ENCODE data around the gene SYNGAP1.

Gene SYNGAP1

GRCh38 chr6:33424855-33425667 lies 5.2 kb downstream of the SYNGAP1 start:
- no peak for DNase-seq

- DNase-seq: peak; percentile 79 to 81
These were observed 6.1 kb downstream of the SYNGAP1 start for GRCh38 chr6:33425668-33426577.

DNA sequence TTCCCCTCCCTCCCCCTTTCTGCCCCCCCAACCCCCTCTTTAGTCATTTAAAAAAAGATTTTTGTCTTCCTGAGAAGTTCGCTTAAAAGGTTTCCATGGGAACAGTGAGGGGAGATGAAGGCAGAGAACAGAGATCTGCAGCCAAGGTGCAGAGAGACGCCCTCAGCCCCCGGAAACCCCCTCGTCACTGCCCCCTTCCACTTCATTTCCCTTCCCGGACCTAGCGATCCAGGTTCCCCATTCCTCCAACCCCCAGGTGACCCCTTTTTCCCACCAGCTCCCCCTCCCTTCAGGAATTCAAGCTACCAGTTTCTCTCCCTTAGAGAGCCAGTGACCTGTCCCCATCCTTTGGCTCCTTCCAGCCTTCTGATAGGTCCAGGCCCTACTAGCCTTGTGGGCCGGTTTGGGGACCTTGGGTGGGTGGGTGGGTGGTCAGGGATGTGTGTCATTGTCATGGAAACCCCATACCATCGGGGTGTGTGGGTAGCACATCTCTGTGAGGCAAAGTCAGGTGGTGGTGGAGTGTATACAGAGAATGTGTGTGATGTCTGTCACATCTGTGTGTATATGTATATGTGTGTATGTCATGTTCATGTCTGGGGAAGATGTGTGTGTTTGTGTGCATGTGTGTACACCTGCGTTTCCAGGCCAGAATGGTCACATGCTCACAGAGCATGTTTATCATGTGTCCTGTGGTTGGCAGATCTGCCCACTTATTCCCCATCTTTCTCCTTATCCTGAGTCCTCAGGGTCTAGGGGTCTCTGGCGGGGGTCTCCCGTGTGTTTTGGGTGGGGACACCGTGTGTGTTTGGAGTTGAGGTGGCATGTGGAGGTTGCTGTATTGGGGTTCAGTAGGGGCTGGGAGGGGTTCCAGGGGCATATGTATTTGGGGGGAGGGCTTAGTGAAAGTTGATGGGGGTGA lies 7.0 kb downstream of the SYNGAP1 start:
- peak in 1 of 2 experiments; percentile 23 for DNase-seq

DNA sequence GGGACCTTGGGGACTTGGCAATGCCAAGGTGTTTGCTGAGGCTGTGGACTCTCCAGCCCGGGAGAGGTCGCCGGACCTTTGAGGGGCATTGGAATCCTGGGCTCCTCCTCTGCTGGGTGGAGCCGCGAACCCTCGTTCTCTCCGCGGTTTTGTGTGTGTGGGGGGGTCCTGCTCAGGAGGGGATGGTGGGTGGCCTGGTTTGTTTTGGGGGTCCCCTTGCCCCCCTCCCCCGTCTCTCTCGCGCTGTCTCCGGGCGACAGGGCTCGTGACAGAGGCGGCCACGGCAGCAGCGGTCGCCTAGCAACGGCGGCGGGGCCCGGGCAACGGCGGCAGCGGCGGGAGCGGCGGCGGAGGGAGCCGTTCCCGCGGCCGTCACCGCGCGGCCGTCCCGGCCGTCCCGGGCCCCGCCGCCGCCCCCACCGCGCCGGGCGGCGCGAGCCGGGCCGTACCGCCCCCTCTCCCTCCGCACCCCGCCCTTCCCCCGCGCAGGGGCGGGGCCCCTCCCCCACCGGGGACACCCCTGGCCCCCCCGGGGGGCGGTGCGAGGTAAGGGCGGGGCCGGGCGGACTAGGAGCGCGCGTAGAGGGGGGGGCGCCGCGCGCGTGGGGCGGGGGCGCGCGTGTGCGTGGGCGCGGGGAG lies 7.8 kb downstream of the SYNGAP1 start:
- DNase-seq: peak; percentile 42 to 47

GRCh38 chr6:33428224-33428965 lies 8.5 kb downstream of the SYNGAP1 start:
- peak in 1 of 2 experiments; percentile 19 for DNase-seq

- DNase-seq: no peak
These were observed 9.3 kb downstream of the SYNGAP1 start for GRCh38 chr6:33428966-33429749.

- DNase-seq: no peak
These were observed 9.8 kb downstream of the SYNGAP1 start for GRCh38 chr6:33429750-33430052.

GRCh38 chr6:33430334-33430733 lies 10.5 kb downstream of the SYNGAP1 start:
- no peak for DNase-seq

DNA sequence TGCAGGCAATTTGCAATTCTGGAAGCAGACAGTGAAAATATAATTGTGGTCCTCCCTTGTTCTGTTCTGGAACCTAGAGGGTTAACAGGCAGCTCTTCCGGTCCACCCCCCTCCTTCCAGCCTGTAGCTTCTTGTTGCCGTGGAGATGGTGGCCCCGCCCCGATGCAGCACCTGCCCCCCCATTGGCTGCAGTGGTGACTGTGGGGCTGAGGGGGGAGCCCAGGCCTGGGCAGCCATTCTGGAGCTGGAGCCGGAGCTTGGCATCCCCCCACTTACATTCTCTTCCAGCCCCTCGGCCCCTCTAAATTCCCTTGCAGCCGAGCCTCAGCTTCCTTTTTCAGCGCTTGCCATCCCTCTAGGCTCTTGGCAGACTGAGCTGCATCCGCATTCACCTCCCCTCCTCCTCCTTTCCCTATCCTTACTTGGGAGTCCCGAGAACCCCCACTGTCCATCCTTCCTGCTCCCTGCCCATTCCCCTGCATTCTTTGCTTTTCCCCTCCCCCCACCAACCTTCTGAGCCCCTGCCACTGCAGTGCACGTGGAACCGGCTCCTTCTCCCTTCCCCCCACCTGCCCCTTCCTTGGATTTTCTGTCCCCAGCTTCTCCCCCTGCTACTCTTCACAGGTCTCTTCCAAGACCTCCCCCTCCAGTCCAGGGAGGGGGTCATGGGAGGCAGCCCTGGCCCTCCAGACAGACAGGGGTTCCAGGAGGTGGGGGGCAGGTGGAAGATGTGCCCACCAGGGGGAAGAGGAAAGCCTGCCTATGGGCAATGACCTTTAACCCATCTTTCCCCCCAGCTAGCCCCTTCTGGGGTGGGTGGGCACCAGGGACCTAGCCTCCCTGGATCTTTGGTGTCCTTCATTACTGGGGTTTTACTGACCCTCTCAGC lies 11.4 kb downstream of the SYNGAP1 start:
- peak; percentile 71 for DNase-seq

GRCh38 chr6:33431880-33432541 lies 12.1 kb downstream of the SYNGAP1 start:
- DNase-seq: no peak

- no peak for DNase-seq
These were observed 12.7 kb downstream of the SYNGAP1 start for GRCh38 chr6:33432546-33432945.

GRCh38 chr6:33433001-33433543 lies 13.2 kb downstream of the SYNGAP1 start:
- no peak for DNase-seq

- no peak for DNase-seq
These were observed 13.8 kb downstream of the SYNGAP1 start for GRCh38 chr6:33433544-33434191.

- no peak for DNase-seq
These were observed 15.1 kb downstream of the SYNGAP1 start for GRCh38 chr6:33434961-33435360.

DNA sequence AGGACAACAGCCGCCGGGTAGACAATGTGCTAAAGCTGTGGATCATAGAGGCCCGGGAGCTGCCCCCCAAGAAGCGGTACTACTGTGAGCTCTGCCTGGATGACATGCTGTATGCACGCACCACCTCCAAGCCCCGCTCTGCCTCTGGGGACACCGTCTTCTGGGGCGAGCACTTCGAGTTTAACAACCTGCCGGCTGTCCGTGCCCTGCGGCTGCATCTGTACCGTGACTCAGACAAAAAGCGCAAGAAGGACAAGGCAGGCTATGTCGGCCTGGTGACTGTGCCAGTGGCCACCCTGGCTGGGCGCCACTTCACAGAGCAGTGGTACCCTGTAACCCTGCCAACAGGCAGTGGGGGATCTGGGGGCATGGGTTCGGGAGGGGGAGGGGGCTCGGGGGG lies 17.8 kb downstream of the SYNGAP1 start:
- DNase-seq: no peak

- no peak for DNase-seq
These were observed 19.2 kb downstream of the SYNGAP1 start for GRCh38 chr6:33438978-33439594.

GRCh38 chr6:33439956-33440648 lies 20.2 kb downstream of the SYNGAP1 start:
- no peak for DNase-seq
